Inflammatory macrophage (primary cell): ENCODE results near the gene DPYSL3.

ENCODE experiments used
- DNase-seq, 2 donors: peaks; one replicate each; pipeline ENCODE4 v3.0.0-alpha.2; 2020 to 2022

DPYSL3 gene

DNA sequence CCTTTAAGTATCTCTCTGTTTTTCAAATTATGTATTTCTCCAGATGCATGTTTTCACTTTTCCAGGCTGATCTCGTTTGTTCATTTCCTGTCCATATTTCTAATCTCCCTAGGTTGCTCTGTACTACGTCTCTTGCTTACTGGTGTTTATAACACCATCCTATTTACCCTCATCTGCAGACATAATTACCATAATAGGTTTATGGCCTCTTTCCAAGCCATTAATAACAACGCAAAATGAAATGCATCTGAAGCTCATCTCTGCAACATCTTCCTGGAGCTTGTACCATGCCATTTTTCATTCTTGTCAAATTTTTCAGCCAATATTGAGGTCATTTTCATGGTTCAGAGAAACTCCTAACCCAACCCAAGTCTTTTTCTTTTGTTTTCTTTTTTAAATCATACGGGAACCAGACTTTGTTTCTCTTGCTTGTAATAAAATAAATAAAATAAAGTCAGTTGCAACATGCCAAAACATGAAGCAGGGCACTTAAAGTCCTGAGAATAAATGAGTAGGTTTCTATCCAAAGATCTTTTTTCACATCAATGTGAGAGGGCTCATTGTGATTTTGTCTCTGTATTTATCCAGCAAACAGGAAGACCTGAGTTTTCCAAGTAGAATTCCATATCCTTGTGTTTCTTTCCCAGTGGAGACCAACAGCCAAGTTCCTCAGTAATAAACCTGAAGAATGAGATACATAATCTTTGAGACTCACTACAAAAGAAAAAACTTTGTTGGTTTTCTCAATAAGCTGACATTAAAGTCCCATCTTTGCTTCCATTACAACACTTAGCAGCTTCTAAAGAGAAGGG lies 37.0 kb downstream of the DPYSL3 start:
- no peak for DNase-seq

DNA sequence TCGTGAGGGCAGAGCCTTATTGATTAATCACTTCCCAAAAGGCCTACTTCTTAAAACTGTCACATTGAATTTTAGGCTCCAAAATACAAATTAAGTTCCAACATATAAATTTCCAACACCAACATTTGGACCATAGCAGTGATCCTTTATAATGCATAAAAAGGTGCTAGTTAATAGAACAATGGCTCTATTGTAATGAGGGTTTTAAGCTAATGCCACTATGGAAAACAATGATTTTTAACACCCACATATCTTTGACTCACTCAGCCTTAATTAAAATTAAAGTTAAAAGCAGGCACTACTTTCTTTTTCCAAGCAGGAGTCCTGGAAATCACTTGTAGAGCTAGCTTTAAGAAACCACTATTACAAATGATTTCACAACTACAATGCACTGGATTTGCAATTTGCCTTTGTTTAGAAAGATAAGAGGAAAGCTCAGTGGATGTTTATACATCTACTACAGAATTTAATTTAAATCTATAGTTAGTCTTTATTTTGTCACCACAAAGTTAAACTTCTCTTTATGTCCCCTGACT lies 41.8 kb downstream of the DPYSL3 start:
- DNase-seq, result no peak

DNA sequence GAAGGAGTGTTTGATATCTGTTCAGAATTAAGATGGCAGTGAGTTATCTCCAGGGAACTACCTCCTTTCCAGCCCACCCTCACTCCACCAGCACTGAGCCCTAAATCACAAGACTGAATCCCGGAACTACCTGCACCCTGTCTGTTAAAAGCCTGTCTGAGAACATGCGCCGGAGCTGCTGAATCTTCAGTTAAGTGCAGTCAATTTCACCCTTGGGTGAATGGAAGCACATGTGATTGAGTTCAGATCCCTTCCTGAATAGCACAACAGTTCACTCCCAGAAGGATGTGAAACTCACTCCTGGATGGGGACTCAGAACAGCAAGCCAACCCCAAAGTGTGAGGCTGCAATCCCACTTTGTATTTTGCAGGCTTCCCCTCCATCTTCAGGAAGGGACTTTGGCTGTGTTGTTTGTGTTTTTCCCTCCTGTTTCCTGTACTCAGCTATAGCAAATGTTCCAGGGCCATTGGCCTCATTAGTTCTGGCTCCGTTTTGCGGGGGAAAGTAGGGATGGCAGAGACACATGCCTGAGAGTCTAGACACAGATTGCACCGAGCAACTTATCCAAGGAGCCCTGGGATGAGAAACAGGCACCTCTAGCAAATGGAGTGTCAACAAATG lies 43.4 kb downstream of the DPYSL3 start:
- no peak for DNase-seq

DNA sequence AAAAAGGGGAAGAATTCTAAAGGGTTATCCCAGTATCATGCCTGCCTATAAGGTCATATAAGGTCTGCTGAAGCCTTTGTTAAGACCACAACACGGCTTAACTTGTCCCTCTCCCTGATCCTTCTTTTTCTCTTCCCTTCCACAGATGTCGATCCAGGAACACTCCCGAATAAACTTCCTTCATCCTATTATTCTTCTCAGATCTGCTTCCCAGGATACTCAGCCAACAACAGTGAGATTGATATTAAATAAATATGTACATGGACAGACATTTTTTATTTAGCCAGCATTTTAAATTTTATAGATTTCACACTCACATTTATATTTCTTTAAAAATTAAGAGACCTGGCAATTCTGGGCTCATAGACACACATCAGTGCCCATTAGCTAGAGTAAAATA lies 44.1 kb downstream of the DPYSL3 start:
- no peak for DNase-seq

DNA sequence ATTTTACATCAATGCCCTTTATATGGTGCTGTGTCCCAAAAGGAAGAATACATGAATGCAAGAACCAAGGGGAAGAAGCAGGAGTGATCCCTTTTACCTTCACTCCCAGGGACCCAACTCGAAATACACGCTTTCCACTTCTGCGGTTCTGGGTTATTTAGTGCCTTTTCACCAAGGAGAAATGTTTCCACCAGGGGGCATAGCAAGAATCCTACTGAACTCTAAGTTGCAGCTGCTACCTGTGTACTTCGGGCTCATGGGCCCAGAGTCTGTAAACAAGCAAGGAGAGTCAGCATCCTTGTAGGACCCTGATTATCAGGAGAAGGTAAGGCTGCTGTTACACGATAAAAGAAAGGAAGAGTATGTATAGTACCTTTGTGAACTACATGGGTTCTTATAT lies 45.7 kb downstream of the DPYSL3 start:
- peak; percentile 26 to 30 for DNase-seq

DNA sequence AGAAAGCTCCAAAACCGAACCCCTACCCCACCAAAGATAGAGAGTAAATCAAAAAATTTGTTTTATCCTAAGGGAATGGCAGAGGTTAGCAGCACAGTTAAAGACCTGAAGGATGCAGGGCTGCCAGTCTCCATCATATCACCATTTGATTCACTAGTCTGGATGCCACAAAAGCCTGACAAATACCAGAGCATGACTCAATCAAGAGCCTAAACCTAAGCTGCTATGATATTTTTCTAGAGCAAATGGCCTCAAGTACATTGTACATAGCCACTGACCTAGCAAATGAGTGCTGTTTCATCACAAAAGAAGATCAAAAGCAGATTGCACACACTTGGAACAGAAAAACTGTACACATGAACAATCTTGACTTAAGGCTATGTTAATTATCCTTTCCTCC lies 48.0 kb downstream of the DPYSL3 start:
- DNase-seq, result no peak

DNA sequence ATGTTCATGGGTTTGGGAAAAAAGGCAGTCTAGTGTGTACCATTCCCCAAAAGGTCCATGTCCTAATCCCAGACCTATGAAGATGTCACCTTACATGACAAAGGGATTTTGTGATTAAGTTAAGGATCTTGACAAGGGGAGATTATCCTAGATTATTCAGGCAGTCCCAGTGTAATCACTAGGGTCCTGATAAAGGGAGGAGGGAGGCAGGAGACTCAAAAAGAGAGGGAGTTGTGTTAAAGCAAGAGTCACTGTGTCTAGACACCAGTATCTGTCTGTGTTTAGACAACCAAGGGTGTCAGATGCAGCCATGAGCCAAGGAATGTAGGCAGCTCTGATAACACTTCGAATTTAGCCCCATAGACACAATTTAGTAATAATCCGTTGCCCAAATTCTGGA lies 49.5 kb downstream of the DPYSL3 start:
- no peak for DNase-seq

DNA sequence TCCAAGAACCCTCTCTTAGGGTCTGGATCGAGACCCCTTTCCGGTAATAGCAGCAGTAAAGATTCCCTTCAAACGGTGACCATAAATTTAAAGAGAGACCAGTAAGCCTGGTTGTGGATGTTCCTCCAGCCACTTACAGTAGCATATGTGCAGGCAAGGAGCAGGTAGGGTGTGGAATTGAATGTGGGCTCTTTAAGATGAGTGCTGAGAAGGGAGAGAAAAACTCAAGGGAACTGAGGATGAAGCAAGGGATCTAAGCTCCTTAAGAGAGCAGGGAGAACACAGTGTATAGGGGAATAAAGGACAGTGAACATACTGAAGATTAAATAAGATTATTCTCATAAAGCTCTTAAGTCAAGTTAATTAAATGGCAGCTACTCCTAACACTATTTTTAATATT lies 51.3 kb downstream of the DPYSL3 start:
- DNase-seq, result no peak

DNA sequence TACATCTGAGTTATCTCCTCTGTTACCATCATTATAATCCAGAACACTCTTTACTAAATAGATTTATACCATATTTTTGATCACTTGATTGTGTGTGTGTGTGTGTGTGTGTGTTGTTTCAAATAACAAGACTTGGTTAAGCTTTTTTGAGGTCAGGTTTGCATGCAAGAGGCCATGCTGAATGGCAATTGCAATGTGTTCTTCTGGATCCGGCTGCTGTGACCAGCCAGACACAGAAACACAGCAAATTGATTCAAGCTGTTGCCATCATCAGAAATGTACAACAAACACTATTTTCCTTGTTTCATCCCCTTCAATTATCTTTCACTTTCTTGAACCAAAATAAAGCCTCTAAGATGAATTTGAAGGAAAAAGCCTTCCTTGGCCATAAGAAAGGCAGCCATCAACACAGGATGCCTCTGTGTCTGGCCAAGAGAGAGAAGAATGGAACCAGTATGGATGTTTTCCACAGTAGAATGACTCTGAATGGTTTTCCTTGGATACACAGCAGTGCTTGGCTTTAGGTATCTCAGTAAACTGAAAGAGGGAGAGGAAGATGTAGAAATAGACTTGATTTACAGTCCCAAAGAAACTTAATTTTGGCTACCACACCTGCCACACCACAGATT lies 53.9 kb downstream of the DPYSL3 start:
- DNase-seq, result no peak

DNA sequence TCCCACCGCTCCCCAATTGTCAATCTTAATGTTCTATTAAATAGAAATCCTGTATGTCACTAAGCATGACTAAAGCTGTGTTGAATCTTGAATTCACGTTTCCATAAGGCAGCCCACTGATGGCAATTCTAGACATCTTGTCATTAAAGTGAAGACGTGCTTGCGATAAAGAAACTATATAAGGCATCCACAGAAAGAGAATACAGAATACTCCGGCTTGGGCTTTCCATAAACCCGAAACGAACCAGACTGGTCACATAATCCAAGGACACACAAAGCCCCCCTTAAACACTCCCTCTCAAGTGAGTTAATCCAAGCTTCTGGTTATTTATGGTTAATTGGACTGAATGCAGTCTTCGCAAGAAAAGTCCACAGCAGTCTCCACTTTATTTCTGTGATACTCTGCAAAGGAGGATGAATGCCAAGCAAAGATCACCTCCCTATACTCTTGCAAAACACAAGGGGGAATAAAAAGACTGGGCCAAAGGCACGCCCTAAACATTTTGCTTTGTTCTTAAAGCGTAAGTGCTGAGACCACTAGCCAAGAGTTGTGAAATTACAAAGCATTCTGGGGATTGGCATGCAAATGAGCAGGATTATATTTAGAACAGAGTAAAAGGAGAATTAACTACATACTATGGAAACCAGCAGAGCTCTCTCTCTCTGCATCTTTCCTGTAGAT lies 54.7 kb downstream of the DPYSL3 start:
- DNase-seq, result peak in 1 of 2 donors; percentile 21

DNA sequence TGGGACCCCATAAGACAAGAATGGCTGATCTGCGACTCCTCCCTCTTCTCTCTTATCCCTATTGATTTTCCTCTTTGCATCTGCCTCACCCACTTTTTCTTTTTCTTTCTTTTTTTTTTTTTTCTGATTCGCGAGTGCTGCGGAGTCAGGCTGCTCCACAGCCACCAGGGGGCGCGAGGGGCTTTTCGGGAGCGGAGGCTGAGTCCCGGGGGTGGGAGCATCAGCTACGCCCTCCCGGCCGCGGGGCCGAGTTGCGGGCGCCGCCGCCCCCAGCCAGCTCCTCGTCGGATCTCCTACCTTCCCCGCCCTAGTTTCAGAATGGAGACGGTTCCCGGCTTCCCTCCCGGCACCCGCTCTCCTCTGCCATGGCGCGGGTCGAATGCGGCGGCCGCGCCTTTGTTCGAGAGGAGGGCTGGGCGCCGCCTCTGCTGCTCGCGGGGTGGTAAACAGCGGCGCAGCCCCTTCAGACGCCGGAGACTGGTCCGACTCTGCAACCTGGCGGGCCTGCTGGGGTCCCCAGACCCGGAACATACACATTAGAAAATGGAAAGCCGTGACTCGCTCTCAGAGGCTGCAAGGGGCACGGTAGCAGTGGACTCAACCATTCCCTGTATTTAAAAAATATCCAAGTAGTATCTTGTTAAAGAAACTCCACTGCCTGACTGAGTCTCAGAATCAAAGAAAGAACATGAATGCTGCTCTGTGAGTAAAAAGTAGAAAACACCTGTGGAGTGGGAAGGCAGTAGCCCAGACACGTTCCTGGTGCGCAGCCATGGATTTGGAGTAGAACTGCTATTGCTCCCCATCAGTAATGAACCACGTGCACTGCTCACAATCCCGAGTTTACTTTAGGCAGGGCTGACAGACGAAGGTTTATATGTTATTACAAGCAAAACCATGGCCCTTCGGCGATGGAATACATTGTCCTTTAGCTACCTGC lies 55.7 kb downstream of the DPYSL3 start:
- DNase-seq, result peak; percentile 59 to 77

DNA sequence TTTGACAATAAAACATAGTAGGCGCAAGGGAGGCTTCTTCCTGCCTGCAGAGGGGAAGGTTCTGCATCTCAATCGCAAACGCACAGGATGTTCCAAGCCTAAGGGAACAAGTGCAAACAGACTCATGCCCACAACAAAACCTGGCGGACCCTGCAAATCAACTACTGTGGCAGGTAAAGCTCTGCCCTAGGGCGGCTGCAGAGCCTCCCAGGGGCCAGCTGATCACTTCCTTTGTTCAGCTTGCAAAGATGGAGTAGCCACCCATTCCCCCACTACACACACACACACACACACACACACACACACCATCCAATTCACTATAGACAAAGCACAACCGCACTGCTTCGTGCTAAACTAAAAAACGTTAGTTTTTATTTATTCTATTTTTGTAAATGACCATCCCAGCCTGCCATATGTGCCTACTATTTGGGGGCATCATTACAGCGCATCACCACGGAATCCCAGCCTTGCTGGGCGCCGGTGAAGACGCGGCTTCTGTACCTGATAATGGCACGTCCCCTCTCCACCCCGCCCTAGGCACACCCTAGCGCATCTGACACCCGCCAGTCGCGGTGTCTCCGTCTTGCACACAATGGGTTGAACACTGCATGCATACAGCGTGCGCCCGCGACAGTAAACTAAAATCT lies 57.6 kb downstream of the DPYSL3 start:
- no peak for DNase-seq

DNA sequence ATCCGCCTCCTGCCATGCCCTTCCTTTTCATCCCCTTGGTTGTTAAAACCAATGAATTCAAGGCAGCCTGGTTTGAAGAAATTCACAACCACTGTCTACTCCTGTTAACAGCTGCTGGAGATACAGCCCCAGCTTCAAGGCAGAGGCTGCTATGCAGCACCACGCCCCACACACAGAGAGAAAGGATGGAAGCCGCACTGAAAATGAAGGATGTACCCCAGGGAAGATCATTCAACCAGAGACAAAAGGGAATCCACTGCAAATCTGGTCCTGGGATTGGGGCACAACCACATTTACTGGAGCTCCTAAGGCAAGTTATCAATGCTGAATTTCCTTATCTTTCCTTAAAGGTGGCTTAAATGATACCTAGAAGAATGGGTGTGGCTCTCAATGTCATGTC lies 58.7 kb downstream of the DPYSL3 start:
- DNase-seq, result no peak

DNA sequence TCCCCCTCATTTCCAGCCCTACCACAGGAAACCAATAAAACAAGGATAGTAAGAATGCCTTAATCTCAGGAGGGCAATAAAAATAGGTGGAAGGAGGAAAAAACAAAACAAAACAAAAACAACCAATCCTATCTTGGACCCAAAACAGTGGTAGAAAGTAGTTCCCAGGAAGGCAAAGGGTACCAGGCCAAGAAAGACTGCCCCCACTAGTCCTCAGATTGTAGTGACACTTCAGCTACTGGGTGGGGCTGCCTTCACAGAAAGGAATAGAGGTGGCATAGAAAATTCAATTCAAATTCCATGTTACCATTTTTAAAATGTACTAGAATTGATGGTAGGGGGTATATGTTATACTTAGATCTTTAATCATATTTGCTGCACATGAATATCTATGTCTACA lies 59.3 kb downstream of the DPYSL3 start:
- DNase-seq, result no peak

DNA sequence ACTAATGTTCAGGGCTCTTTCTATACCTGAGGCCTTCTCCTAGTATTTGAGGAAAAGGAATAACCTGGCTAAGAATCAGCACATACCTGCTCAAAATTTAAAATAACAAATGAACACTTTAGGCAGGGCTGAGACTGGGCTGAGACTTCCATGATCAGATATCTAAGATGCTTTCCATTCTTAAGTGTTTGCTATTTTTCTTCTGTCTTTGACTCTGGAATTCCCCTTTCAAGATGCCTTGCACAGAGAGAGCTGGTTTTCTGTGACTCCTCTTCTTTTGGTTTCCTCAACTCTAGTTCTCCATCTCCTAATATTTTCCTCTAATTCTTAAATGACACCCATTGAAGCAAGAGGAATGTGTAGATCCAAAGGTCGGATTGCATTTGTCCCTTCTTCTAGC lies 61.1 kb downstream of the DPYSL3 start:
- no peak for DNase-seq

DNA sequence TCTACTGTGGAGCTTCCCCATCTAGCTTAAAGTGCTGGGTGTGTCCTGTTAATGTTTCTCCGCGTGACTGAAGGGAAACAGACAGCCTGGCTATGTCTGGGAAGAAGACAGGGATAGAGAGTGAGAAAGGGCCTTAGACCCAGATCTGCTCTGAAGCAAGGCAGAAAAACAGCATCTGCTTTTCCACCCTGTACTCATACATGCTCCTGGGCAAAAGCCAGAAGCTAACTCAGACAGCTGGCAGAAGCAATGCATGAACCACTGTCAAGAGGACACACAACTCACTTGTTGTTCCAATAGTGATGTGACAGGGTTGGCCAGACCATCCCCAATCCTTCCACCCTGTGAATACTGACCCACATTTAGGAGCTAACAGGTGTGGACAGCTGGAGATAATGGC lies 63.3 kb downstream of the DPYSL3 start:
- no peak for DNase-seq

DNA sequence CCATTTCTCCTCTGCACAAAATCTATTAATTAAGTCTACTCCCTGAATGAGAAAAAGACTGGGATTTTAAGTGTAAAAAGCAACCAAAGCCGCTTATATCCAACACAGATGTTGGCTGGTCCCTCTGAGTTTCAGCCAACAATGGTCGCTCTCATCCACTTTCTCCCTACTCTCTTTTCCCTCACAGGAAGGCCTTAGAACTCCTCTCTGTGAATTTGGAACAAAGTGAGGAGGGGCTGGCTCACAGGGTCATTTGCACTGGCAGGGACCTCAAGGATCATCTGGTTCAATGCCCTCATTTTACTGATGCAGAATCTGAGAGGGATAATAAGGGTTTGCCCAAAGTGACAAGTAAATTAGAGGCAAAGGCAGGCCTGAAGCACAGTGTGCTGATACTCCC lies 64.0 kb downstream of the DPYSL3 start:
- DNase-seq, result no peak

DNA sequence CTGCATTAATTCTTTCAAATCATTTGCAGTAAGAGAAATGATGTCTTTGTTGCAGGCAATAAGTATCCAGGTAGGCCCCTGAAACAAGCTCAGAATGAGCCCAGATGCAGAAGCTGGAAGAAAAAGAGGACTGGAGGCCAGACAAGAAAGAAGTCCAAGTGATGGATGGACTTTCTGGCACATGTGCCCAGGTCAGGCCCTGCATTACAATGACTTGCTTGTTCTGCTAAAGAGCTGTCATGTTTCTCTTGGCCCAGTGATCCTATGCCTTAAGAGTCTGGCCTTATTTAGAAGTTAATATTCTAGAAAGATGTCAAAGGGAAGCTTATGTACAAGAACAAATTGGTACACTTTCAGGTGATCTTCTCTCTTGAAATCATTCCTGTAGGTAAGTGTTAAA lies 64.8 kb downstream of the DPYSL3 start:
- no peak for DNase-seq

DNA sequence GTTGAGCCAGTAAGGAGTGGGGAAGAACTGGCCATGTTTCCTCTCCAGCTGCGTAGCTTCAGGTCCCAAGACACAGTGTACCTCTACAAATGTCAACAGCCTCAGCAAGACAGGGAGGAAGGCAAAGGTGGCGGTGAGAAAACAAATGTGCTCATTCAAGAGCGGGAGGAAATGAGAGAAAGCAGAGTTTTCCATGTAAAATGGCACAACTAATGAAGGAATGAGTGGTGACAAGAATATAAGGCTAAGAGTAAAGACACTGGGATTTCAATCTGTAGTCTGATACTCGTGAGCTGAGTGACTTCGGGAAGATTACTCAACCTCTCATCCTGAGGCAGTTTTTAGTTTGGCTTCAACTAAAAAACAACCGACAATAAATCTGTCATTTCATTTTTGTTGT lies 67.6 kb downstream of the DPYSL3 start:
- no peak for DNase-seq

DNA sequence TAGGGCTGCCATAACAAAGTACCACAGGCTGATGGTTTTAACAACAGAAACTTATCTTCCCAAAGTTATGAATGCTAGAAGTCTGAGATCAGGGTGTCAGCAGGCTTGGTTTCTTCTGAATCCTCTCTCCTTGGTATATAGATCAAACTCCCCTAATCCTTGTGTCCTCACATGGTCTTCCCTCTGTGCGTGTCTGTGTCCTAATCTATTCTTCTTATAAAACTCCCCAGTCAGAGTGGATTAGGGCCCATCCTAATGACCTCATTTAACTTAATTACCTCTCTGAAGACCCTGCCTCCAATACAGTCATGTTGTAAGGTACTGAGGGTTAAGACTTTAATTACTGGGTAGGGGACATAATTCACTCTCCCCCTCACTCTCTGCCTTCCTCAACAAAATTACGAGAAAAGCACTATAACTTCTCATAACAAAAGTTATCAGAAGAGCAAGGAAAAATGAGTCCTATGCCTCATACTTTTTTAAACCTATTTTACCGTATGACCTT lies 68.6 kb downstream of the DPYSL3 start:
- DNase-seq, result no peak

DNA sequence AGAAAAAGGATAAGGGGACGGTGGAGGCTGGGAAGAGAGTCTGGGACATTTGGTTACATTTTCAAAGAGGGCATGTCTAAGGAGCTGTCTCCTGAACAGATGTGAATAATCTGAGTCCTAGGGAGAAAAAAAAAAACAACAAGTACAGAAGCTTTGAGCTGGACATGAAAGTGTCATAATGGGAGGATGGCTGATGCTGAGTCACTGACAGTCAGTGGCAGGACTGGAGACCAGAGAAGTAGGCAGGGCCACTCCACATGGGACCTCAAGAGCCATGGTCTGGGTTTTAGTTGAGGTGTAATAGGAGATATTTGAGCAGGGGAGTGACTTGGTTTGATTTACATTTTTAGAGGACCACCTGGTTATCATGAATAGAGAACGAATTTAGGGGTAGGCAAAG lies 70.6 kb downstream of the DPYSL3 start:
- DNase-seq, result peak; percentile 37 to 72
